ENCODE measurements around the gene TMED10.

GRCh38 chr14:75092698-75093097, 83.7 kb downstream of the TMED10 start:
- TF ChIP-seq CTCF (IDR thresholded peaks at IDR 0.05; ENCODE audit: low read depth, low read length) = no peak
- TF ChIP-seq EZH2phosphoT487 (IDR thresholded peaks at IDR 0.05; ENCODE audit: low read depth) = no peak

Measured in OCI-LY3 (cell line).